Measurements from ENCODE around the gene ACSS2.

Gene ACSS2

DNA sequence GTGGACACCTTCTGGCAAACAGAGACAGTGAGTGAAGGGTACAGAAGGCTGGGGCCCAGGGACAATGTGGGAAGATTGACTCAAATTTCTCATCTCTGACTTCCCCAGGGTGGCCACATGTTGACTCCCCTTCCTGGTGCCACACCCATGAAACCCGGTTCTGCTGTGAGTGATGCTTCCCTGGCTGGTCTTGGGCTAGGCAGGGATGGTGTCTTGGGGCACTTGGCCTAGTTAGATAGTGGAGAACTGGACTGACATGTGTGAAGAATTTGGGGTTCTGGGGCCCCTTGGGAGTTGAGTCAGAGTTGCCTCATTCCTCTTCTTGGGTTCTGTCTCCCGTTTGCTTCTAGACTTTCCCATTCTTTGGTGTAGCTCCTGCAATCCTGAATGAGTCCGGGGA lies 45.0 kb downstream of the ACSS2 start:
- Histone ChIP-seq H3K4me3 (ENCODE audit: low read depth in 1 of 2, low read length in 1 of 2) (no peak overlapping the region), H3K27ac (no peak overlapping the region), H3K36me3 (peaks cover 77% of the 10 kb centered on the region), H3K4me1 (ENCODE audit: control insufficient read depth in 1 of 2, insufficient read depth in 1 of 2, low read depth in 1 of 2, low read length in 1 of 2) (no peaks in the 10 kb centered on the region), H3K27me3 (no peaks in the 10 kb centered on the region), H3K9me3 (no peaks in the 10 kb centered on the region)
- TF ChIP-seq, protein P1, sequence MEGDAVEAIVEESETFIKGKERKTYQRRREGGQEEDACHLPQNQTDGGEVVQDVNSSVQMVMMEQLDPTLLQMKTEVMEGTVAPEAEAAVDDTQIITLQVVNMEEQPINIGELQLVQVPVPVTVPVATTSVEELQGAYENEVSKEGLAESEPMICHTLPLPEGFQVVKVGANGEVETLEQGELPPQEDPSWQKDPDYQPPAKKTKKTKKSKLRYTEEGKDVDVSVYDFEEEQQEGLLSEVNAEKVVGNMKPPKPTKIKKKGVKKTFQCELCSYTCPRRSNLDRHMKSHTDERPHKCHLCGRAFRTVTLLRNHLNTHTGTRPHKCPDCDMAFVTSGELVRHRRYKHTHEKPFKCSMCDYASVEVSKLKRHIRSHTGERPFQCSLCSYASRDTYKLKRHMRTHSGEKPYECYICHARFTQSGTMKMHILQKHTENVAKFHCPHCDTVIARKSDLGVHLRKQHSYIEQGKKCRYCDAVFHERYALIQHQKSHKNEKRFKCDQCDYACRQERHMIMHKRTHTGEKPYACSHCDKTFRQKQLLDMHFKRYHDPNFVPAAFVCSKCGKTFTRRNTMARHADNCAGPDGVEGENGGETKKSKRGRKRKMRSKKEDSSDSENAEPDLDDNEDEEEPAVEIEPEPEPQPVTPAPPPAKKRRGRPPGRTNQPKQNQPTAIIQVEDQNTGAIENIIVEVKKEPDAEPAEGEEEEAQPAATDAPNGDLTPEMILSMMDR (IDR thresholded peaks at IDR 0.05) = no peak

DNA sequence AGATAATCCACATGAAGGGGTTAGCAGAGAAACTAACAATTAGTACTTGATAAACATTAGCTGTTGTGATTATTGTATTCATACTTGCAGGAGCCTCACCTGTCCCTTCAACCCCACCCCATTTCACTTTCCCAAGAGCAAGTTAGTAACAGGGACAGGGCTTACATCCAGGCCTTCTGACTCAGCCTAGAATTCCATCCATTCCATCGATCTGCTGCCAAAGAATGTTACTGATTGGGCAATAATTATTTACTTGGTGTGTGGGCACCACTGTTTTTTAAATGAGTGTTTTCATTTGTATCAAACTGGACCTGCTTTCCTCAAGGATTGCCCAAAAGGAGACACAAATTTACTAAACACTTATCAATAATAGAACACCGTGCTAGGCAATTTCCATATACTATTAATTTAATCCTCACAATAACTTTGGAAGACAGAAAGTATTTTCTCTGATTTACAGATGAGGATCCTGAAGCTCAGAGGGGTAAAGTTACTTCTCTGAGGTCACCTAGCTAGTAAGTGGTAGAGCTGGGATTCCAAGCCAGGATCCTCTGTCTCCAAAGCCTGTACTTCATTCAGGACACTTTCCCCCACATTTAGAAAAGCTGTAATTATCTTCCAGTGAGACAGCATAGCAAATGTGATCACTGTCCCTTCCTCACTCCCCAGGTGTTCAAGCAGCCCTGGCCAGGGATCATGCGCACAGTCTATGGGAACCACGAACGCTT lies 46.4 kb downstream of the ACSS2 start:
- Histone ChIP-seq H3K4me3 (ENCODE audit: low read depth in 1 of 2, low read length in 1 of 2) (no peak overlapping the region), H3K36me3 (peaks cover 90% of the 10 kb centered on the region), H3K27ac (no peak overlapping the region), H3K9me3 (no peaks in the 10 kb centered on the region), H3K4me1 (ENCODE audit: control insufficient read depth in 1 of 2, insufficient read depth in 1 of 2, low read depth in 1 of 2, low read length in 1 of 2) (no peaks in the 10 kb centered on the region), H3K27me3 (no peaks in the 10 kb centered on the region)
- TF ChIP-seq, protein P1 (IDR thresholded peaks at IDR 0.05) = no peak

DNA sequence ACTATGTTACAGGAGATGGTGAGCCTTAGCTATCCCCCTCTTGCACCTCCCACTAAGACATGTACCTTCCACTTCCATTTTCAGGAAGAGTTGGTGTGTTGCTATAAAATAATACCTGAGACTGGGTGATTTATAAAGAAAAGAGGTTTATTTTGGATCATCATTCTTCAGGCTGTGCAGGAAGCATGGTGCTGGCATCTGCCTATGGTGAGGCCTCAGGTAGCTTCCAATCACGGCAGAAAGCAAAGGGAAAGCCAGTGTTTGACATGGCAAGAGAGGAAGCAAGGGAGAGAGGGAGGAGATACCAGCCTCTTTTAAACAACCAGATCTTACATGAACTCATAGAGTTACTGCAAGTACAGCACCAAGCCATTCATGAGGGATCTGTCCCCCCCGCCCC lies 47.0 kb downstream of the ACSS2 start:
- H3K27me3 ChIP-seq = no peaks in the 10 kb centered on the region
- H3K27ac ChIP-seq = no peak overlapping the region
- H3K4me1 ChIP-seq (ENCODE audit: control insufficient read depth in 1 of 2, insufficient read depth in 1 of 2, low read depth in 1 of 2, low read length in 1 of 2) = no peaks in the 10 kb centered on the region
- TF ChIP-seq, protein P1 (IDR thresholded peaks at IDR 0.05) = no peak
- peaks cover 96% of the 10 kb centered on the region for H3K36me3 ChIP-seq
- H3K9me3 ChIP-seq = no peaks in the 10 kb centered on the region
- H3K4me3 ChIP-seq (ENCODE audit: low read depth in 1 of 2, low read length in 1 of 2) = no peak overlapping the region

DNA sequence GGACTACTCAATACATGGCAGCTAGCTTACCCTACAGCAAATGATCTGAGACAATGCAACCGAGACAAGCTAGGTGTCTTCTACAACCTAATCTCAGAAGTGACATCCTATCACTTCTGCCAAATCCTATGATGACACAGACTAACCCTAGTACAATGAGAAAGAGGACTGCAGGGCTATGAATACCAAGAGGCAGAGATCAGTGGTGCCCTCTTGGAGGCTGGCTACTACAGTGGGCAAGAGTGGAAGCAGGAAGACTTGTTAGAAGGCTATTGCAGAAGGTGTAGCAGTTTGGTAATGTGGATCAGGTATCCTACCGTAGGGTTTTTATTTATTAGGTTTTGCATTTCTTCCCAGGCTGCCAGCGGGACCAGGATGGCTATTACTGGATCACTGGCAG lies 48.9 kb downstream of the ACSS2 start:
- no peak overlapping the region for H3K4me3 ChIP-seq (ENCODE audit: low read depth in 1 of 2, low read length in 1 of 2)
- H3K4me1 ChIP-seq (ENCODE audit: control insufficient read depth in 1 of 2, insufficient read depth in 1 of 2, low read depth in 1 of 2, low read length in 1 of 2) = no peaks in the 10 kb centered on the region
- peaks cover 98% of the 10 kb centered on the region for H3K36me3 ChIP-seq
- TF ChIP-seq, protein P1 (IDR thresholded peaks at IDR 0.05) = no peak
- H3K27ac ChIP-seq = no peak overlapping the region
- no peaks in the 10 kb centered on the region for H3K27me3 ChIP-seq
- no peaks in the 10 kb centered on the region for H3K9me3 ChIP-seq

DNA sequence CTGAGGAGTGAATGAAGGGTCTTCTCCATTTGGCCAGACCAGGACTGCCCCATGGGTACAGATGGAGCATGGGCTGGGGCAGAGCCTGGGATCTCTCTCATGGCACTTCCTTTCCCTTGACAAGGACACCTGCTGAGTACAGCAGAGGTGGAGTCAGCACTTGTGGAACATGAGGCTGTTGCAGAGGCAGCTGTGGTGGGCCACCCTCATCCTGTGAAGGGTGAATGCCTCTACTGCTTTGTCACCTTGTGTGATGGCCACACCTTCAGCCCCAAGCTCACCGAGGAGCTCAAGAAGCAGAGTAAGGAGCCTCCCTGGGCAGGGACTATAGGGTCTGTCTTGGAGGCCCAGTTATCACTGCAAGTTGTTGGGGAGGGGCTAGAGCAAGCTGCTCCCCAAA lies 49.6 kb downstream of the ACSS2 start:
- TF ChIP-seq, protein P1 (IDR thresholded peaks at IDR 0.05) = no peak
- no peaks in the 10 kb centered on the region for H3K27me3 ChIP-seq
- H3K4me1 ChIP-seq (ENCODE audit: control insufficient read depth in 1 of 2, insufficient read depth in 1 of 2, low read depth in 1 of 2, low read length in 1 of 2) = no peaks in the 10 kb centered on the region
- H3K36me3 ChIP-seq = peaks cover 98% of the 10 kb centered on the region
- H3K27ac ChIP-seq = no peak overlapping the region
- H3K9me3 ChIP-seq = no peaks in the 10 kb centered on the region
- H3K4me3 ChIP-seq (ENCODE audit: low read depth in 1 of 2, low read length in 1 of 2) = no peak overlapping the region

Measured in neutrophil (primary cell).